A549 treated with AZD9567 at 1 μM for 4 hours (cell line): ENCODE data around the gene DCUN1D2. TPM values are rescaled to one million over a fixed set of nuclear protein-coding genes. Genes with fewer than 3 reads are reported as not detected.

Source experiments
- total RNA-seq: library from RNA; stranded (reverse); fragments of 200-300 nt; extraction: Qiagen RNA extraction; gene quantifications from 5 replicates; pipeline ENCODE4 v1.2.3, GENCODE V29; 2022; ENCODE audit not compliant: insufficient read depth

The DCUN1D2 gene
- 7.1 to 13.5 TPM (median 12.0 TPM) in 5 replicates for total RNA-seq

DNA sequence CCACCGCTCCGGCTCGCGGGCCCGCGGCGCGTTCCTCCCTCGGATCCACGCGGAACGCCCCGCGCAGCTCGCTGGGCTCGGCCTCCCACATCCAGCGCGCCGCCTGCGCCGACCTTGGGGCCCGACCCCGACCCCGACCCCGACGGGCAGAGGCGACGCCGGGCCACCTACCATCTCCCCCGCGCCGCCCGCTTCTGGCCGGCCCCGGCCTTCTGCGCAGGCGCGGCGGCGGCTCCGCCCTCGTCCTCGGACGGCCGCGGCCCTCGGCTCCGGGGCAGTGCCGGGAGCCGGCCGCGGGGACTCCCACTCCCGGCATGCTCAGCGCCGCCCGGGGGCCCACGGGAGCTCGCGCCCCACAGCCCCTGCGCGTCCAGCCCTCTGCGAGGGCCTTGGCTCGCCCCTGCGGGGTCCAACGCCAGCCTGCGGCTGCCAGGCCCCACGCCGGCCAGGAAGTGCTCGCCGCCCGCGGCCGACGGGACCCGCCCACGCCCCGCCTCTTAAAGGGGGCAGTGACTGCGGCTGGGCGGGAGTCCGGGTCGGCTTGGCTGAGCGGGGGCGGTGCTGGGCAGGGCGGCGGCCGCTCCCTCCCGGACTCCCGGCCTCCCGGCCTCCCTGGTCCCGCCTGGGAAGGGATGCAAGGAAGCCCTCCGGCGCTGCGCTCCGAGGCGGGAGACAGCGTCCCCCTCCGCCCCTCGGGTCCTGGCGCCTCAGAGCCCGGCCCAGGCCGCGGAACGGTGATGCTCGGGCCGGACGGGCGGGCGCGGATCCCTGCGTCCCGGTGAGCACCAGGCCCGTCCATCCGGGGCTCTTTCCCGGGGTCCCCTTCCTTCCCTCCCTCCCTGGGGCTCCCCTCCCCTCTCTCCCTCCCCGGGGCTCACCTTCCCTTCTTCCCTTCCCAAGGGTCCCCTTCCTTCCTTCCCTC lies at the start of gene DCUN1D2:
Gene DCUN1D2 (minus strand): TSS at position 216 of the 922 bp plus-strand sequence. CDS start 42 bp downstream, at position 174.

GRCh38 chr13:113452942-113453901 lies 37.3 kb downstream of the DCUN1D2 start, which contains the start of gene ADPRHL1:
TSS of gene ADPRHL1 (minus strand) at chr13:113453488. CDS start at chr13:113453437, 51 bp downstream.

Other genes with a start within 250 kb of the DCUN1D2 start
- 70.4 to 91.9 TPM (median 90.4 TPM) in 5 replicates for gene LAMP1, start 193.5 kb downstream of the DCUN1D2 start, total RNA-seq
- gene GRTP1, start 126.6 kb downstream of the DCUN1D2 start, total RNA-seq, result 1.6 to 2.5 TPM (median 1.8 TPM) in 5 replicates
- 12.0 to 18.8 TPM (median 13.5 TPM) in 5 replicates for gene ADPRHL1, start 37.2 kb downstream of the DCUN1D2 start, total RNA-seq
- gene TFDP1, start 94.0 kb upstream of the DCUN1D2 start, total RNA-seq, result 98.2 to 112 TPM (median 107 TPM) in 5 replicates
- gene ATP4B, start 167.5 kb upstream of the DCUN1D2 start, total RNA-seq, result not detected in 5 replicates
- 0.02 to 0.04 TPM (median 0.02 TPM) in 3 of 5 replicates, not detected in the others for gene GRK1, start 176.5 kb upstream of the DCUN1D2 start, total RNA-seq